Measurements from ENCODE around the gene CHCHD3. TPM values are rescaled to one million over a fixed set of nuclear protein-coding genes. Genes with fewer than 3 reads are reported as not detected.

The CHCHD3 gene
- polyA plus RNA-seq, 3 donors: 30.5 to 56.7 (median 48.8) TPM

DNA sequence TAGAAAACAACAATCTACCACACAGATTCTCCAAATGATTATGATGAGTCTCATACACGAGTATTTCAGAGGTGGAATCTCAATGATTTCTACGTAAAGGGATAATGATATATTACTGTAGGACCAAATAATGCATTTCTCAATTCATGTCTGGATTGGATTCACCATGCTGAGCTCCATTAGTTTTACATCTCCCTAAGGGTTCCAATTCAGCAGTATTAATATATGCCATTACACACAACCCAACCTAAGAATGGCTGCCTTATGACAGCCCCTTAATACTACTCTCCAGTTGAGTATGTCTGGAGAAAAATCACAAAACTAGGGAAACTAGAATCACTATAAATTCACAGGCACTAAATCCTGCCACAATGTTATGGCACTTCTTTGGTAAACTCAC lies 271.3 kb downstream of the CHCHD3 start:
- Histone ChIP-seq H3K27ac (ENCODE audit: low read depth in 1 of 2, low read length in 2 of 2) (no peak overlapping the region), H4K20me1 (ENCODE audit: insufficient read depth, low read length) (no peaks in the 10 kb centered on the region), H3K4me1 (ENCODE audit: control insufficient read depth in 1 of 2, insufficient read depth in 2 of 2, low read length in 2 of 2) (peaks cover 0 to 9% of the 10 kb centered on the region in 2 donors), H3K9me3 (replicated peaks in 1 of 2; ENCODE audit: control insufficient read depth in 1 of 2, insufficient read depth in 1 of 2, low read length in 2 of 2) (no peaks in the 10 kb centered on the region), H3K9ac (ENCODE audit: insufficient read depth, low read length, poor library complexity, severe bottlenecking) (no peak overlapping the region), H3K4me3 (replicated peaks in 1 of 3; ENCODE audit: low read depth in 2 of 3, low read length in 3 of 3) (no peak overlapping the region), H3K4me2 (replicated peaks; ENCODE audit: extremely low read depth, low read length, poor library complexity, severe bottlenecking) (no peak overlapping the region), H3K36me3 (replicated peaks in 1 of 2; ENCODE audit: control insufficient read depth in 1 of 2, insufficient read depth in 2 of 2, low read length in 2 of 2) (no peaks in the 10 kb centered on the region), H2AFZ (ENCODE audit: insufficient read depth, low read depth, low read length, poor library complexity, severe bottlenecking) (no peak overlapping the region), H3K27me3 (ENCODE audit: control insufficient read depth in 2 of 2, insufficient read depth in 2 of 2, low read length in 2 of 2) (no peaks in the 10 kb centered on the region), H3K79me2 (ENCODE audit: insufficient read depth, low read length) (no peaks in the 10 kb centered on the region)
- H3K27me3 Mint-ChIP-seq (ENCODE audit: low read depth in 3 of 3): no peaks in the 10 kb centered on the region
- H3K4me1 Mint-ChIP-seq: peaks cover 5% of the 10 kb centered on the region
- H3K9me3 Mint-ChIP-seq: no peaks in the 10 kb centered on the region
- peaks cover 14 to 17% of the 10 kb centered on the region in 2 donors for H3K36me3 Mint-ChIP-seq
- no CpG with 5 or more reads among the region's 2 CpGs for WGBS (ENCODE audit: insufficient coverage)
- intact Hi-C loops (cut with micrococcal nuclease): no loop called here
- no peak overlapping the region for H3K27ac Mint-ChIP-seq
- TF ChIP-seq, protein P1, sequence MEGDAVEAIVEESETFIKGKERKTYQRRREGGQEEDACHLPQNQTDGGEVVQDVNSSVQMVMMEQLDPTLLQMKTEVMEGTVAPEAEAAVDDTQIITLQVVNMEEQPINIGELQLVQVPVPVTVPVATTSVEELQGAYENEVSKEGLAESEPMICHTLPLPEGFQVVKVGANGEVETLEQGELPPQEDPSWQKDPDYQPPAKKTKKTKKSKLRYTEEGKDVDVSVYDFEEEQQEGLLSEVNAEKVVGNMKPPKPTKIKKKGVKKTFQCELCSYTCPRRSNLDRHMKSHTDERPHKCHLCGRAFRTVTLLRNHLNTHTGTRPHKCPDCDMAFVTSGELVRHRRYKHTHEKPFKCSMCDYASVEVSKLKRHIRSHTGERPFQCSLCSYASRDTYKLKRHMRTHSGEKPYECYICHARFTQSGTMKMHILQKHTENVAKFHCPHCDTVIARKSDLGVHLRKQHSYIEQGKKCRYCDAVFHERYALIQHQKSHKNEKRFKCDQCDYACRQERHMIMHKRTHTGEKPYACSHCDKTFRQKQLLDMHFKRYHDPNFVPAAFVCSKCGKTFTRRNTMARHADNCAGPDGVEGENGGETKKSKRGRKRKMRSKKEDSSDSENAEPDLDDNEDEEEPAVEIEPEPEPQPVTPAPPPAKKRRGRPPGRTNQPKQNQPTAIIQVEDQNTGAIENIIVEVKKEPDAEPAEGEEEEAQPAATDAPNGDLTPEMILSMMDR (IDR thresholded peaks at IDR 0.05): no peak
- DNase-seq: no peak
- no peak overlapping the region for H3K4me3 Mint-ChIP-seq

DNA sequence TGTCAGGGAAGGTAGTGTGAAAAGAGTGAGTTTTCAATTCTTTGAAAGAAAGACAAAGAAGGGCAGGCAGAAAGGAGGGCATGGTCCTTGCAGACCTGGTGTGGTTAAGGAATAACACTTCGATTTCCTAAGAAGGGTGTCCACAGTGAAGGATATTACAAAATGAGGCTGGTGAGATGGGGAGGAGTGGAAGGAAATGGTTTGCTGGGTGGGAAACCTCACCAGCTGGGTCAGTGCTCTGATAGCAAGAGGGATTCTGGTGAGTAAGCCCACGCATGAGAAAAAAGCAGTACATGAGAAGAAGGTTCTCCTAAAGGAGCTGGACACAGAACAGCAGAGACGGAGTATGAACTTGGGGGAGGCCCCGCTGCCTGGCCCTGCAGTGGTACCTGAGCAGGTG lies 275.1 kb downstream of the CHCHD3 start:
- Histone ChIP-seq H3K4me3 (replicated peaks in 1 of 3; ENCODE audit: low read depth in 2 of 3, low read length in 3 of 3) (no peak overlapping the region), H3K79me2 (ENCODE audit: insufficient read depth, low read length) (no peaks in the 10 kb centered on the region), H3K4me2 (replicated peaks; ENCODE audit: extremely low read depth, low read length, poor library complexity, severe bottlenecking) (no peak overlapping the region), H4K20me1 (ENCODE audit: insufficient read depth, low read length) (no peaks in the 10 kb centered on the region), H3K9me3 (replicated peaks in 1 of 2; ENCODE audit: control insufficient read depth in 1 of 2, insufficient read depth in 1 of 2, low read length in 2 of 2) (no peaks in the 10 kb centered on the region), H3K9ac (ENCODE audit: insufficient read depth, low read length, poor library complexity, severe bottlenecking) (no peak overlapping the region), H3K36me3 (replicated peaks in 1 of 2; ENCODE audit: control insufficient read depth in 1 of 2, insufficient read depth in 2 of 2, low read length in 2 of 2) (no peaks in the 10 kb centered on the region), H2AFZ (ENCODE audit: insufficient read depth, low read depth, low read length, poor library complexity, severe bottlenecking) (no peak overlapping the region), H3K27me3 (ENCODE audit: control insufficient read depth in 2 of 2, insufficient read depth in 2 of 2, low read length in 2 of 2) (no peaks in the 10 kb centered on the region), H3K4me1 (ENCODE audit: control insufficient read depth in 1 of 2, insufficient read depth in 2 of 2, low read length in 2 of 2) (peaks cover 0 to 9% of the 10 kb centered on the region in 2 donors), H3K27ac (ENCODE audit: low read depth in 1 of 2, low read length in 2 of 2) (no peak overlapping the region)
- no peak for DNase-seq
- no peaks in the 10 kb centered on the region for H3K9me3 Mint-ChIP-seq
- peaks cover 7 to 8% of the 10 kb centered on the region in 2 donors for H3K36me3 Mint-ChIP-seq
- WGBS (ENCODE audit: insufficient coverage): 31% methylated on average over 3 of the region's 4 CpGs
- no peak overlapping the region for H3K4me3 Mint-ChIP-seq
- intact Hi-C loops (cut with micrococcal nuclease): no loop called here
- H3K27me3 Mint-ChIP-seq (ENCODE audit: low read depth in 3 of 3): no peaks in the 10 kb centered on the region
- no peak overlapping the region for H3K27ac Mint-ChIP-seq
- peaks cover 5% of the 10 kb centered on the region for H3K4me1 Mint-ChIP-seq
- TF ChIP-seq, protein P1 (IDR thresholded peaks at IDR 0.05): no peak
